OCI-LY3 (cell line): ENCODE results near the gene NRM.

Source experiments
- CTCF ChIP-seq: fragments of 200-600, 300-600 bp; sonication (generic); IDR thresholded peaks from 2 replicates; pipeline ENCODE4 v1.5.1; 2014; ENCODE audit warnings: antibody characterized with exemption, low read length, low read depth
- EZH2phosphoT487 ChIP-seq: fragments of 200-600 bp; shearing (Covaris generic); IDR thresholded peaks from 2 replicates; pipeline ENCODE4 v1.6.1; 2018; ENCODE audit warnings: antibody characterized with exemption, mixed run types, low read depth

DNA sequence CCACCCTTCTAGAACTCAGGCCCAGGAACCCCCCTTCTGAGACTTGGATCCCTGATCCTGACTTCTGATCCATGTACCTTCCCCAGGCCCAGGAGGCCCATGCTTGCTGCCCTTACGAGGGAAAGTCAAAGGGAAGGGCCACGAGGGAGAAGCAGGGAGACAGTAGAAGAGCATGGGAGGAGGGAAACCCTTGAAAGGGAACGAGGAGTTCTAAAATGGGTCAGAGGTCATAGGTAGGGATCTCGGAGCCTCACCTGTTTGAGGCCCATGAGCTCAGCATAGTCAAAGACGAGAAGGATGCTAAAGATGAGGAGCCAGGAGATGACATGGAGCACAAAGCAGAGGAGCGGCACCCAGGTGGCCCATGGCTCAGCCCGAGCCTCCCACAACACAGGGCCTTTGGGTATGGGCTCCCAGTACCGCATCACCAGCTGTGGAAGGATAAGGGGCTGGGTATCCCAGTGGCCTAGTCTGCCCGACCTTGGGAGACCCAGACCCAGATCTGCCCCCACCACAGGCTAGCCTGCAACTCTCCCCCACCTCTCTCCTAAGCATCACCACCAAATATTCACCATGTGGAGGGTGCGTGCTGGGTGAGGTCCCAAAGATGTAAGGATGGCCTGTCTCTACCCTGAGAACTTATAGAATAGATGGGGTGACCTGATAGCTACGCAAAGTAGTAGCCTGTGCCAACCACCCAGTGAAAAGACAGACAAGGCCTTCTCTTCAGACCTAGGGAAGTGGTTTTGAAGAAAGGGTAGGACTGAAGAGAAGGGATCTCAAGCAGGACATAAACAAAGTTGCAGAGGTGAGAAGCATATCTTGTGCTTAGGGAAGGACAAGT, 1.5 kb downstream of the NRM start:
- TF ChIP-seq EZH2phosphoT487, result no peak
- no peak for TF ChIP-seq CTCF
